ENCODE measurements around the gene DNAJC1.

DNA sequence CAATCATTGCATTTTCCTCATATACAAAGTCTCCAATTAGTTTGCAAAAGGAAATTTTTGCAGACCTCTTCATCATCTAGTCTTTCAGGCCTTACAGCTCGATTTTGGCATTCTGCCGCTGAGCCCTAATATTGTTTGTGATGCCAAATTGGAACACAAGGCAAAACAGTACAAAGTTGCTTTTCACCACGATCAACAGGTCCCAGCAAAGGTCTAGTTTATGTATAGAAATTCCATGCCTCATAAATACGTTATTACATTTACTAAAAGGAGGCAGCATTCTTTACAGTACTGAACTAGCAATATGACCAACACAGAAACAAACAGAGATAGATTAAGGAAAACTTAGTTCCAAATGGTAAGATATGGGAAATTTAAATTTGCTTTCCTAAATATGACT is 7.0 kb upstream of the DNAJC1 start:
- no peak for TF ChIP-seq POLR2A (IDR thresholded peaks at IDR 0.05)
- no peak for TF ChIP-seq CTCF (IDR thresholded peaks at IDR 0.05)
